ENCODE data around the gene MAD2L2. TPM values are rescaled to one million over a fixed set of nuclear protein-coding genes. Genes with fewer than 3 reads are reported as not detected.

MAD2L2 gene
- total RNA-seq, 1 experiment from 2014 or later, result 127 TPM

- Histone ChIP-seq H4K20me1 (ENCODE audit: low read length) (no peaks in the 10 kb centered on the region), H3K9me3 (ENCODE audit: low read length) (no peaks in the 10 kb centered on the region), H3K36me3 (ENCODE audit: low read depth, low read length) (no peaks in the 10 kb centered on the region), H3K4me2 (ENCODE audit: low read length) (peak within 1 kb of the TSS; percentile 65), H3K9me2 (replicated peaks; ENCODE audit: low read length) (no peaks in the 10 kb centered on the region), H3K27ac (ENCODE audit: low read length) (no peak within 1 kb of the TSS), H3K4me3 (ENCODE audit: low read length) (peak within 1 kb of the TSS; percentile 55; the same call in 1 of the 2 replicates), H3F3A (ENCODE audit: low read length, unreplicated experiment) (no peaks in the 10 kb centered on the region), H2AFZ (ENCODE audit: low read length) (0 out of 2 replicates have a peak within 1 kb of the TSS, but pooled peaks have one; percentile 20), H3K4me1 (ENCODE audit: insufficient read depth, low read length) (peaks cover 19% of the 10 kb centered on the region), H3K9ac (ENCODE audit: low read length) (no peak within 1 kb of the TSS), H3K27me3 (ENCODE audit: low read length) (peaks cover 24% of the 10 kb centered on the region), H3K79me2 (ENCODE audit: low read length) (no peaks in the 10 kb centered on the region)
- no TSS peak for BruUV-seq (replicated peaks)
- no peak for TF ChIP-seq EZH2phosphoT487 (IDR thresholded peaks at IDR 0.05; ENCODE audit: borderline replicate concordance, low read length)
- TF ChIP-seq CTCF (conservative IDR thresholded peaks at IDR 0.05; ENCODE audit: low read depth, low read length), result no peak
- TF ChIP-seq EZH2 (IDR thresholded peaks at IDR 0.05; ENCODE audit: low read length, unreplicated experiment), result no peak
- intact Hi-C loops (cut with micrococcal nuclease), result no loop called here
- POLR2A ChIA-PET (ENCODE audit: unreplicated experiment), result no interaction called here
- CTCF ChIA-PET, result no interaction called here
- no peak for DNase-seq
- no peak; the same call in 1 of the 2 replicates for ATAC-seq
Observed at GRCh38 chr1:11691302-11691914, 10.5 kb upstream of the MAD2L2 start, which contains the start of gene DRAXIN. DRAXIN (plus strand) TSS chr1:11691710; CDS start chr1:11706259, 14,549 bp downstream.

GRCh38 chr1:11690397-11691301, 9.7 kb upstream of the MAD2L2 start:
- no peak for ATAC-seq
- intact Hi-C loops (cut with micrococcal nuclease), result no loop called here
- Histone ChIP-seq H3K79me2 (ENCODE audit: low read length) (no peaks in the 10 kb centered on the region), H4K20me1 (ENCODE audit: low read length) (no peaks in the 10 kb centered on the region), H3K27me3 (ENCODE audit: low read length) (peaks cover 24% of the 10 kb centered on the region), H3K4me3 (ENCODE audit: low read length) (peak overlapping the region; percentile 55; the same call in 1 of the 2 replicates), H3K4me1 (ENCODE audit: insufficient read depth, low read length) (peaks cover 19% of the 10 kb centered on the region), H3K9ac (ENCODE audit: low read length) (no peak overlapping the region), H3K4me2 (ENCODE audit: low read length) (peak overlapping the region; percentile 65), H3K27ac (ENCODE audit: low read length) (no peak overlapping the region), H3K9me3 (ENCODE audit: low read length) (no peaks in the 10 kb centered on the region), H3F3A (ENCODE audit: low read length, unreplicated experiment) (no peaks in the 10 kb centered on the region), H2AFZ (ENCODE audit: low read length) (0 out of 2 replicates have a peak overlapping the region, but pooled peaks have one; percentile 20), H3K36me3 (ENCODE audit: low read depth, low read length) (no peaks in the 10 kb centered on the region), H3K9me2 (replicated peaks; ENCODE audit: low read length) (no peaks in the 10 kb centered on the region)
- no peak for DNase-seq
- CTCF ChIA-PET, result no interaction called here
- POLR2A ChIA-PET (ENCODE audit: unreplicated experiment), result no interaction called here
- no TSS peak for BruUV-seq (replicated peaks)
- peak; percentile 84 for TF ChIP-seq EZH2 (IDR thresholded peaks at IDR 0.05; ENCODE audit: low read length, unreplicated experiment)
- no peak for TF ChIP-seq CTCF (conservative IDR thresholded peaks at IDR 0.05; ENCODE audit: low read depth, low read length)
- peak; percentile 32; the same call in 1 of the 2 replicates for TF ChIP-seq EZH2phosphoT487 (IDR thresholded peaks at IDR 0.05; ENCODE audit: borderline replicate concordance, low read length)
